ENCODE measurements around the gene PLEKHG5.

The PLEKHG5 gene

GRCh38 chr1:6491480-6491962 lies at the start of gene PLEKHG5:
TSS of gene PLEKHG5 (minus strand) at chr1:6491667. CDS start at chr1:6477571, 14,096 bp downstream.
- peak; percentile 76 for DNase-seq (ENCODE audit: low spot score)

DNA sequence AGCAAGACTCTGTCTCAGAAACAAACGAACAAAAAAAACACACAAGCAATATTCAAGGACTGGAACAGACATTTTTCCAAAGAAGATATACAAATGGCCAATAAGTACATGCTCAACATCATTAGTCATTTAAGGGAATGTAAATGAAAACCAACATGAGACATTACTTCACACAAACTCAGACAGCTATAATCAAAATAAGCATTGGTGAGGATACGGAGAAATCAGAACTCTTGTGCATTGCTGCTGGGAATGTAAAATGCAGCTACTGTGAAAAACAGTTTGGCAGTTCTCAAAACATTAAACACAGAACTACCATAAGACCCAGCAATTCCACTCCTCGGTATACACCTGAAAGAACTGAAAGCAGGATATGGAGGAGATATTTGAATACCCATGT lies 47.5 kb upstream of the PLEKHG5 start:
- no peak for DNase-seq (ENCODE audit: low spot score)

DNA sequence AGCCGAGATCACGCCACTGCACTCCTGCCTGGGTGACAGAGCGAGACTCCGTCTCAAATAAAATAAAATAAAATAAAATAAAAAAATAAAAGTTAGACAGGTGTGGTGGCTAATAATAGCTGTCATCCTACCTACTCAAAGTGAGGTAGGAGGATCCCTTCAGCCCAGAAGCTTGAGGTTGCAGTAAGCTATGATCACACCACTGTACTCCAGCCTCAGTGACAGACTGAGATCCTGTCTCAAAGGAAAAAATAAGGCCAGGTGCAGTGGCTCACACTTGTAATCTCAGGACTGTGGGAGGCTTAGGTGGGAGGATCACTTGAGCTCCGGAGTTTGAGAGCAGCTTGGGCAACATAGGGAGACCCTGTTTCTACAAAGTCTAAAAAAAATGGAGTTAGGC lies 44.8 kb upstream of the PLEKHG5 start:
- no peak for DNase-seq (ENCODE audit: low spot score)

DNA sequence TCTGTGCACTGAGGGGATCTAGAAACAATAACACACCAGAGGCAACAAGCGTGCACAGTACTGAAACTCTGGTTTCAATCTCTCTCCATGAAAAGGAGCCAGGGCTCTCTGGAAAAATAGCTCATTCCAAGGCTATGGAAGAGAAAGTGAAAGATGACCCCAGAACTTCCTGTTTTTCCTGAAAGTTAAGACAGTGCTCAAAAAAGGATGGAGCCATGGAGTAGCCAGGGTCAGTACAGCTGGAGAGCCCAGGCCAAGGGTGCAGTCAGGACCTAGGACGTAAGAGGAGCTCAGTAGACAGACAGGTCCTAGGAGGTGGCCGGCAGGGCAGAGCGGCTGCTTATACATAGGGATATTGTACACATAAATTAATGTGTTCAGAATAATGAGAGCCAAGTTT lies 43.7 kb upstream of the PLEKHG5 start:
- no peak for DNase-seq (ENCODE audit: low spot score)

GRCh38 chr1:6534248-6534822 lies 42.9 kb upstream of the PLEKHG5 start:
- no peak for DNase-seq (ENCODE audit: low spot score)

DNA sequence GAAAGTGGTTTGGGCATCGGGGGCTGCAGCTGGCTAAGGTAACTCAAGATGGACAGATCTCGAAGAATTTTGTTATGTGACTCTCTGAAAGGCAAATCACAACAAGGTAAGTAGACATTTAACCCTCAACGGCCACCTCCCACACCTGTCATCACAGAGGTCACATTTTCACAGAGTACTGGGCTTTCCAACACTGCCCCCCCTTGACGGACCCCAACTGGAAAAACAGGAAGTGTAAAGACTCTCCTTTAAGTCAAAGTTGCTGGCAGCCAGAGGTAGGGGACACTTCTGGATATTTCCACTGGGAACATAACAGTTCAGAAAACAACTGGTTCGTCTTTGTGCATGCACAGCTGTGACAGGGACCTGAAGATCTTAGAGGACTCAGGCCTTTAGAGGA lies 40.5 kb upstream of the PLEKHG5 start:
- no peak for DNase-seq (ENCODE audit: low spot score)

DNA sequence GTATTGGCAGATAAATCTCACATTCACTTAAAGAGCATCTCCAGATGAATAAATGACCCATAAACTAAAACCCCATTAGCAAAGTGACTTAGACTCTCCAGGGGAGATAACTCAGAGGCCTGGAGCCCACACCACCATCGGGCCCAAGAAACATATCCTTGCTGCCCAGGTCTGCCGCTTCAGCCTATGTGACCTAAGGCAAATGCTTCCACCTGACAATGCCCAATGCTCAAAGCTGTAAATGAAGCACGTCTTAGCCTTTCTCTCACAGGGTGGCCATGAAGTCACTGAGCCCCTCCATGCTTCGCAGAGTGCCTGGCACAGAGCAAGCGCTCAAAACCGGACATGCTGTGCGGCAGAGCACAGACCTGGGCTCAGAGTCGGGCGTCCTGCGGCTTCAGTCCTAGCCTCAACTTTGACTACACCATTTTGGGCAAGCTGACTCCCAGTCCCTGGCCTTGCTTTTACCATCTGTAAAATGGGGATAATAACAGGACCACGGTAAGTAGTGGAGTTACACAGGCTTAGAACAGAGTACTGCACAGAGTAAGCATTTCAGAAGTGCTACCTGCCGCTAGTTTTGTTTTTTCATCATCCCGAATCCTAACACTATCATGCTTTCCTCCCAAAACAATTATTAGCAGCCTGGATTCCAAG lies 39.2 kb upstream of the PLEKHG5 start:
- DNase-seq (ENCODE audit: low spot score), result no peak

- no peak for DNase-seq (ENCODE audit: low spot score)
These were observed 37.0 kb upstream of the PLEKHG5 start for GRCh38 chr1:6528492-6528891.

DNA sequence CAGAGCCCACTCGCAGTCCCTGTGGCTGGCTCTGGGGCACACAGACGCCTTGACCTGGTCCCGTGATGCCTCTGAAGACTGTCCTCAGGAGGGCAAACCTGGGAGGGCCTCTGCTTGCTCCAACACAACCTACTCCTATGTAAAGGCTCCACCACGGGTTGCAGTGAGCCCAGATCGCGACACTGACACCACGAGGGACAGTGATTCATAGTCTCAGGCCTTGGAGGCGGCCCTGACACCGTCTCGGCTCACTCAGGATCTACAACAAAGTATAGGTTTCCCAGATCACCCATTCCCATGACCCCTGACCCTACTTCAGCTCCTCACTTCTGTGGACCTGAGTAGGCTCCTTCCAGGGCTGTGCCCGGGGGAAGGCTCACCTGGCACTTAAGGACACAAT lies 34.8 kb upstream of the PLEKHG5 start:
- DNase-seq (ENCODE audit: low spot score), result no peak

GRCh38 chr1:6523566-6523965 lies 32.1 kb upstream of the PLEKHG5 start:
- peak; percentile 74 for DNase-seq (ENCODE audit: low spot score)

DNA sequence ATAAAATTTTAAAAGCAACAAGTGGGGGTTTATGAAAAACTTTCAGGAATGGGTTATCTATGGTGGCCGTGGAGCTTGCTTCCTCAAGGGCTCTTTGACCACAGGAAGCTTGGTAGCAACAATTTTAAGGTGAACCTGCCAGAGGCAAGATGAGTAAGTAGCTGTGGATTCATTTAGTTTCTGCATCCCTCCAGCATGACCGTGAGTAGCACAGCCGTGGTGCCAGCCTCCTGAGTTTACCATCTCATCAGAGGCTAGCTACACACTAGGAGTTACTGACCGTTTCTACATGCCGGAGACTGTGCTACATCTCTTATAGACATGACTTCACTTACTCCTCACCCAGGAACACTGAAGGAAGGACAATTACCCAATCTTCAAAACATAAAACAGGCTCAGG lies 30.1 kb upstream of the PLEKHG5 start:
- no peak for DNase-seq (ENCODE audit: low spot score)

GRCh38 chr1:6519935-6520671 lies 28.6 kb upstream of the PLEKHG5 start:
- no peak for DNase-seq (ENCODE audit: low spot score)

- no peak for DNase-seq (ENCODE audit: low spot score)
These were observed 28.0 kb upstream of the PLEKHG5 start for GRCh38 chr1:6519491-6519934.

- DNase-seq (ENCODE audit: low spot score), result no peak
These were observed 26.0 kb upstream of the PLEKHG5 start for GRCh38 chr1:6517435-6517851.

- DNase-seq (ENCODE audit: low spot score), result no peak
These were observed 24.3 kb upstream of the PLEKHG5 start for GRCh38 chr1:6515771-6516170.

DNA sequence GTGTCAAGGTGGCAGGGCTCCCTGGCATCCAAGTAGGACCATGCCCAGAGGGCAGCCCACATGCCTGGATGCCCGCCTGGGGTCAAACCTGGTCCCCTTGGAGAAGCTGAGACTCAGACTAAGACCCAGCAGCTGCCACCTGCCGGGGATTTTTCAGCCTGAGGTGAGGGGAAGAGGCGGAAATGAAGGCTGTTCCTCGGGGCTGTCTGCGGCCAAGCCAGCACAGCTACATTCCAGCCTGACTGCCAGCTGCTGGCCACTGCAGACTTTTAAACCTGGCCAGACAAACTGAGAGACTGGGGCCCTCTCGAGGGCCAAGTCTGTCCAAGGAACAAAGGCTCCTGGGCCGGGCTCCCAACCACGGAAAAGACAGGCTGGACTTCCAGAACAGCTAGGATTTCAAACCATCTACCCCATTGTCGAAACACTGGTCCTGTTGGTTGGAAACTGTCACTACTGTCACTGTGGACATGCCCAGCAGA lies 21.9 kb upstream of the PLEKHG5 start:
- DNase-seq (ENCODE audit: low spot score), result no peak

GRCh38 chr1:6512908-6513280 lies 21.4 kb upstream of the PLEKHG5 start:
- no peak for DNase-seq (ENCODE audit: low spot score)

- DNase-seq (ENCODE audit: low spot score), result no peak
These were observed 20.9 kb upstream of the PLEKHG5 start for GRCh38 chr1:6512245-6512907.

DNA sequence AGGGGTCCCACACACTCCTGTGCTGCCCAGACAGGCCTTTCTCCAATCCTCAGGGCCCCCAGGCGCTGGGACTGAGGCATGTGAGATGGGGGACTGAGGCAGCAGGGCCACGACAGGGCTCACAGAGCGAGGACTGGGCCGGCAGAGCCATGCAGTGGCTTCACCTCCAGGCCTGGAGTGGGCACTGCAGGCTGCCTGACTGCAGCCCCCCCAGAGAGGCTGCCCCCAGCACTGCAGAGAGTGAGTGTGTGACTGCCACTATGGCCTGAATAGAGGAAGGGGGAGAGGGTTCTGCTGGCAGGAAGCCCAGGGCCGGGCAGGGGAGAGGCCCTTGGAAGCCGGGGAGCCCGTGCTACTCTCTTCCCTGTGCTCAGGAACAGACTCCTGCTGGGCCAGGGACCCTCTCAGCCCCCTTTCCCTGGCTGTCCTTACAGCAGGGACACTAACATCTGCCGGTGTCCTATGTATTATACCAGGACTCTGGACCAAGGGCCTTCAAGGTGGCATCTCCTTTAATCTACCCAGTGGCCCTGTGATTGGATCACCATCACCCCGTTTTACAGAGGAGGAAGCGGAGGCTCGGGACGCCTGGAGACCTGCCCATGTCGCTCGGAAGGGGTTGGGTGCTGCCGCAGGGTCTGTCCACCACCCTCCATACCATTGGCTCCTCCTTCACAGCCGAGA lies 20.2 kb upstream of the PLEKHG5 start:
- no peak for DNase-seq (ENCODE audit: low spot score)

DNA sequence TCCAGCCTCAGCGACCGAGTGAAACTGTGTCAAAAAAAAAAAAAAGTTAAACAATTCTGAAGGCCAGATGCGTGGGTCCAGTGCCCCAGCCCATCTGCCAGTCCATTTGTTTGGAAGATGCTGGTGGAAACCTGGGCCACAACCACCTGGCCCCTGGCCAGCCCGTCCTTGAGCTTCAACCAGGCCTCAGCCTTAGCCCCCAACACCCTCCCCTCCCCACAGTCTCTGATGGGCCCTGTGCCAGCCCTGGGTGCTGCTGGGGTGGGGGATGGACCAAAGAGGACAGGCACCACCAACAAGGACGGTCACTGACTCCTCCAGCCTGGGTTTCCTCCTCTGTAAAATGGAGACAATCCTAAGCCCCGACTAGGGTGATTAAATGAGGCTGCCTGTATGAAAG lies 19.6 kb upstream of the PLEKHG5 start:
- no peak for DNase-seq (ENCODE audit: low spot score)

DNA sequence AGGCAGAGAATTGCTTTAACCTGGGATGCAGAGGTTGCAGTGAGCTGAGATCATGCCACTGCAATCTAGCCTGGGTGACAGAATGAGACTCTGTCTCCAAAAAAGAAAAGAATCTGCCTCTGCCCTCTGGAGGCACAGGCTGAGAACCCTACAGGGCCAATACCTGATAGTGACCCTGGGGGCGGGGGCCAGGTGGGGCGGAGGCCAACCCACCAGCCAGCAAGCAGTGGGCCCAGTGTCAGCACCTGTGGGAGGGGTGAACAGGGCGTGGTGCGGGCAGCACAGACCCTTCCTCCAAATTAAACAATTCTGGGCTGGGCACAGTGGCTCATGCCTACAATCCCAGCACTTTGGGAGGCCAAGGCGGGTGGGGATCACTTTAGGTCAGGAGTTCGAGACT lies 19.0 kb upstream of the PLEKHG5 start:
- DNase-seq (ENCODE audit: low spot score), result no peak

- DNase-seq (ENCODE audit: low spot score), result no peak
These were observed 18.4 kb upstream of the PLEKHG5 start for GRCh38 chr1:6509919-6510291.

Data from hepatic stellate cell (primary cell).